Neural progenitor cell (in vitro differentiated cells): Measurements from ENCODE around the gene GLIS1. TPM values are rescaled to one million over a fixed set of nuclear protein-coding genes. Genes with fewer than 3 reads are reported as not detected.
A peak's percentile ranks its signal among the peaks of the same experiment; 100 is the strongest.

Experiments
- DNase-seq: peaks from one replicate; pipeline ENCODE4 v3.0.0-alpha.2; 2016; ENCODE audit warnings: low spot score
- H2AFZ ChIP-seq: fragments of 200-600 bp; sonication (generic); replicated peaks from 2 replicates; pipeline ENCODE4 v1.6.1; 2016; ENCODE audit warnings: antibody characterized with exemption
- H3F3A ChIP-seq: fragments of 200-600 bp; sonication (generic); 2 replicates; pipeline ENCODE4 v1.6.1; 2016; ENCODE audit warnings: antibody characterized with exemption, low read depth
- H3K27ac ChIP-seq: fragments of 200-600 bp; sonication (generic); 2 replicates; pipeline ENCODE4 v1.5.1; 2016; ENCODE audit warnings: mild to moderate bottlenecking
- H3K27me3 ChIP-seq: fragments of 200-600 bp; sonication (generic); 2 replicates; pipeline ENCODE4 v1.6.1; 2016; ENCODE audit warnings: mild to moderate bottlenecking, moderate library complexity
- H3K36me3 ChIP-seq: fragments of 200-600 bp; sonication (generic); 2 replicates; pipeline ENCODE4 v1.5.1; 2016
- H3K4me1 ChIP-seq: fragments of 200-600 bp; sonication (generic); 2 replicates; pipeline ENCODE4 v1.6.1; 2016; ENCODE audit warnings: mixed run types
- H3K4me2 ChIP-seq: fragments of 200-600 bp; sonication (generic); 2 replicates; pipeline ENCODE4 v1.6.1; 2016
- H3K4me3 ChIP-seq: fragments of 200-600 bp; sonication (generic); 2 replicates; pipeline ENCODE4 v1.5.1; 2016
- H3K79me2 ChIP-seq: fragments of 200-600 bp; sonication (generic); 2 replicates; pipeline ENCODE4 v1.6.1; 2016; ENCODE audit warnings: low read depth
- H3K9ac ChIP-seq: fragments of 200-600 bp; sonication (generic); 2 replicates; pipeline ENCODE4 v1.6.1; 2016
- H3K9me3 ChIP-seq: fragments of 200-600 bp; sonication (generic); 2 replicates; pipeline ENCODE4 v1.5.1; 2016; ENCODE audit warnings: low read depth
- H4K20me1 ChIP-seq: fragments of 200-600 bp; sonication (generic); 2 replicates; pipeline ENCODE4 v1.6.1; 2016; ENCODE audit warnings: low read depth
- H3K27ac Mint-ChIP-seq: 3 replicates; pipeline ENCODE4 v1.8.0; 2021; ENCODE audit warnings: mixed read lengths
- H3K27me3 Mint-ChIP-seq: 2 replicates; pipeline ENCODE4 v1.8.0; 2022; ENCODE audit warnings: low read depth, mild to moderate bottlenecking, inconsistent platforms, moderate library complexity, mixed read lengths; ENCODE audit not compliant: insufficient read depth
- H3K36me3 Mint-ChIP-seq: 3 replicates; pipeline ENCODE4 v1.8.0; 2021; ENCODE audit warnings: mixed read lengths
- H3K4me1 Mint-ChIP-seq: 3 replicates; pipeline ENCODE4 v1.8.0; 2021; ENCODE audit warnings: mixed read lengths
- H3K4me3 Mint-ChIP-seq: 3 replicates; pipeline ENCODE4 v1.8.0; 2021; ENCODE audit warnings: mild to moderate bottlenecking, moderate library complexity, mixed read lengths
- H3K9me3 Mint-ChIP-seq: 3 replicates; pipeline ENCODE4 v1.8.0; 2020; ENCODE audit warnings: mixed read lengths
- CTCF ChIP-seq: fragments of 200-600 bp; sonication (generic); IDR thresholded peaks from 2 replicates; pipeline ENCODE4 v1.5.1; 2017; ENCODE audit warnings: antibody characterized with exemption, mild to moderate bottlenecking
- EZH2 ChIP-seq: fragments of 200-600 bp; sonication (generic); IDR thresholded peaks from 2 replicates; pipeline ENCODE4 v1.6.1; 2017; ENCODE audit warnings: antibody characterized with exemption, mild to moderate bottlenecking, moderate library complexity
- EZH2phosphoT487 ChIP-seq: fragments of 200-600 bp; sonication (generic); IDR thresholded peaks from 2 replicates; pipeline ENCODE4 v1.6.1; 2017; ENCODE audit warnings: antibody characterized with exemption
- total RNA-seq: library from RNA; depleted of rRNA; stranded (reverse); fragments of >200 nt; gene quantifications from 2 replicates; pipeline ENCODE4 v1.2.3, GENCODE V29; 2015; ENCODE audit warnings: low replicate concordance

The GLIS1 gene
- total RNA-seq, 1 donor from 2014 or later: not detected

- DNase-seq: no peak
- no peaks in the 10 kb centered on the region for H3F3A ChIP-seq
- no peaks in the 10 kb centered on the region for H3K79me2 ChIP-seq
- no peaks in the 10 kb centered on the region for H3K36me3 Mint-ChIP-seq
- H3K4me2 ChIP-seq: no peak overlapping the region
- H3K9me3 ChIP-seq: no peaks in the 10 kb centered on the region
- no peak overlapping the region for H3K9ac ChIP-seq
- H3K9me3 Mint-ChIP-seq: no peaks in the 10 kb centered on the region
- TF ChIP-seq EZH2 (no peak), CTCF (no peak), EZH2phosphoT487 (no peak)
- no peaks in the 10 kb centered on the region for H4K20me1 ChIP-seq
- no peak overlapping the region for H3K4me3 ChIP-seq
- no peaks in the 10 kb centered on the region for H3K27me3 ChIP-seq
- H3K27me3 Mint-ChIP-seq: peaks cover 4% of the 10 kb centered on the region
- H3K4me3 Mint-ChIP-seq: no peak overlapping the region
- no peaks in the 10 kb centered on the region for H3K4me1 ChIP-seq
- H3K36me3 ChIP-seq: no peaks in the 10 kb centered on the region
- H3K27ac ChIP-seq: no peak overlapping the region
- H3K4me1 Mint-ChIP-seq: peaks cover 11% of the 10 kb centered on the region
- no peak overlapping the region for H2AFZ ChIP-seq
- peak overlapping the region; percentile 89 for H3K27ac Mint-ChIP-seq
Observed at GRCh38 chr1:53637511-53638359, 101.2 kb downstream of the GLIS1 start.

GRCh38 chr1:53636621-53637171 is 102.3 kb downstream of the GLIS1 start:
- no peaks in the 10 kb centered on the region for H3K9me3 ChIP-seq
- H3K27me3 ChIP-seq: no peaks in the 10 kb centered on the region
- TF ChIP-seq EZH2: no peak
- TF ChIP-seq CTCF: no peak
- no peak for TF ChIP-seq EZH2phosphoT487
- no peaks in the 10 kb centered on the region for H3K36me3 ChIP-seq
- Mint-ChIP-seq H3K4me1 (peaks cover 6% of the 10 kb centered on the region), H3K27ac (no peak overlapping the region), H3K4me3 (no peak overlapping the region), H3K27me3 (peaks cover 4% of the 10 kb centered on the region), H3K36me3 (no peaks in the 10 kb centered on the region), H3K9me3 (no peaks in the 10 kb centered on the region)
- H3K4me2 ChIP-seq: no peak overlapping the region
- no peak overlapping the region for H3K9ac ChIP-seq
- no peak overlapping the region for H2AFZ ChIP-seq
- H3K4me3 ChIP-seq: no peak overlapping the region
- no peaks in the 10 kb centered on the region for H3K79me2 ChIP-seq
- no peaks in the 10 kb centered on the region for H4K20me1 ChIP-seq
- no peak overlapping the region for H3K27ac ChIP-seq
- no peak for DNase-seq
- no peaks in the 10 kb centered on the region for H3K4me1 ChIP-seq
- H3F3A ChIP-seq: no peaks in the 10 kb centered on the region

- no peak overlapping the region for H2AFZ ChIP-seq
- H3K4me3 ChIP-seq: no peak overlapping the region
- H3K27me3 ChIP-seq: no peaks in the 10 kb centered on the region
- no peak overlapping the region for H3K27ac ChIP-seq
- H3K9me3 Mint-ChIP-seq: no peaks in the 10 kb centered on the region
- H3F3A ChIP-seq: no peaks in the 10 kb centered on the region
- H3K36me3 Mint-ChIP-seq: no peaks in the 10 kb centered on the region
- H3K4me1 ChIP-seq: no peaks in the 10 kb centered on the region
- H3K9me3 ChIP-seq: no peaks in the 10 kb centered on the region
- TF ChIP-seq EZH2: no peak
- no peak for TF ChIP-seq EZH2phosphoT487
- no peak for TF ChIP-seq CTCF
- H3K4me1 Mint-ChIP-seq: no peaks in the 10 kb centered on the region
- H3K27me3 Mint-ChIP-seq: peaks cover 4% of the 10 kb centered on the region
- H3K4me2 ChIP-seq: no peak overlapping the region
- no peak overlapping the region for H3K27ac Mint-ChIP-seq
- H3K9ac ChIP-seq: no peak overlapping the region
- H4K20me1 ChIP-seq: no peaks in the 10 kb centered on the region
- no peak overlapping the region for H3K4me3 Mint-ChIP-seq
- H3K79me2 ChIP-seq: no peaks in the 10 kb centered on the region
- H3K36me3 ChIP-seq: no peaks in the 10 kb centered on the region
- DNase-seq: no peak
Observed at GRCh38 chr1:53634571-53634979, 104.4 kb downstream of the GLIS1 start.
